Keratinocyte (primary cell): ENCODE results near the gene PSMB9. TPM values are rescaled to one million over a fixed set of nuclear protein-coding genes. Genes with fewer than 3 reads are reported as not detected.

Experiments
- DNase-seq: peaks from one replicate; pipeline ENCODE4 v3.0.0-alpha.2; 2011; ENCODE audit warnings: low read depth, missing footprints, low spot score
- FAIRE-seq: peaks from 2 replicates; lab custom pipeline; 2011; peaks lifted over from hg19 to GRCh38; lab: Jason Lieb, UNC
- H2AFZ ChIP-seq: 2 replicates; pipeline ENCODE4 v1.6.0; 2012; ENCODE audit warnings: low read length, control low read depth, inconsistent platforms; ENCODE audit not compliant: control insufficient read depth
- H3K27ac ChIP-seq: 2 replicates; pipeline ENCODE4 v1.5.1; 2011; ENCODE audit warnings: low read length; ENCODE audit not compliant: control insufficient read depth, insufficient read depth
- H3K27me3 ChIP-seq: 3 replicates; pipeline ENCODE4 v1.6.0; 2011; ENCODE audit warnings: low read length; ENCODE audit not compliant: control insufficient read depth, insufficient read depth; ENCODE audit errors: extremely low read depth
- H3K36me3 ChIP-seq, 2 experiments: 2 replicates in 1 of 2; 3 replicates in 1 of 2; pipeline ENCODE4 v1.5.1; 2011; ENCODE audit warnings: low read length in 2 of 2, mild to moderate bottlenecking in 1 of 2; ENCODE audit not compliant: control insufficient read depth in 2 of 2, insufficient read depth in 2 of 2; ENCODE audit errors: extremely low read depth in 1 of 2
- H3K4me1 ChIP-seq: 3 replicates; pipeline ENCODE4 v1.5.1; 2011; ENCODE audit warnings: low read length; ENCODE audit not compliant: control insufficient read depth, insufficient read depth; ENCODE audit errors: extremely low read depth
- H3K4me2 ChIP-seq: 3 replicates; pipeline ENCODE4 v1.6.0; 2011; ENCODE audit warnings: low read depth, low read length; ENCODE audit not compliant: control insufficient read depth, insufficient read depth; ENCODE audit errors: extremely low read depth
- H3K4me3 ChIP-seq, 3 experiments: fragments of 200-600 bp in 1 of 3; sonication (generic) in 1 of 3; 2 replicates in 2 of 3; 3 replicates in 1 of 3; pipeline ENCODE4 v1.5.1; 2011 to 2016; ENCODE audit warnings: low read length in 3 of 3, mild to moderate bottlenecking in 3 of 3, control low read depth in 2 of 3, inconsistent platforms in 1 of 3, low read depth in 1 of 3, mixed read lengths in 1 of 3, mixed run types in 1 of 3, moderate library complexity in 1 of 3; ENCODE audit not compliant: control insufficient read depth in 2 of 3, insufficient read depth in 2 of 3; ENCODE audit errors: extremely low read depth in 1 of 3
- H3K79me2 ChIP-seq: 2 replicates; pipeline ENCODE4 v1.6.0; 2012; ENCODE audit warnings: low read length; ENCODE audit not compliant: control insufficient read depth, insufficient read depth
- H3K9ac ChIP-seq: 3 replicates; pipeline ENCODE4 v1.6.0; 2011; ENCODE audit warnings: low read length; ENCODE audit not compliant: control insufficient read depth, insufficient read depth; ENCODE audit errors: extremely low read depth
- H3K9me1 ChIP-seq: 3 replicates; pipeline ENCODE4 v1.6.0; 2011; ENCODE audit warnings: low read length; ENCODE audit not compliant: control insufficient read depth, insufficient read depth; ENCODE audit errors: extremely low read depth
- H3K9me3 ChIP-seq: 2 replicates; pipeline ENCODE4 v1.5.1; 2012; ENCODE audit warnings: low read depth, low read length; ENCODE audit not compliant: control insufficient read depth
- H4K20me1 ChIP-seq: 3 replicates; pipeline ENCODE4 v1.6.0; 2011; ENCODE audit warnings: low read length; ENCODE audit not compliant: control insufficient read depth, insufficient read depth; ENCODE audit errors: extremely low read depth
- EZH2 ChIP-seq: IDR thresholded peaks from one replicate; pipeline ENCODE4 v1.6.1; 2012; ENCODE audit warnings: inconsistent platforms, mild to moderate bottlenecking, low read length, moderate library complexity
- dilution Hi-C: fragments of 300-500 bp; cut with MboI; formaldehyde crosslinking; loops from one replicate; pipeline ENCODE4 v1.7.0; 2020; ENCODE audit warnings: low sequenced_read_pairs; ENCODE audit not compliant: extremely low pct_ligation_motif_present
- polyA plus RNA-seq, 5 experiments: library from polyadenylated mRNA; depleted of rRNA in 3 of 5; stranded (reverse) in 3 of 5; stranded (forward) in 1 of 5; unstranded in 1 of 5; fragments of >200 nt; gene quantifications; 1 replicate in 1 of 5; 2 replicates in 3 of 5; 3 replicates in 1 of 5; pipeline versions ENCODE4 v1.2.1 to v1.2.3, GENCODE V29; 2011 to 2012; ENCODE audit warnings: missing spikeins in 2 of 5, low read depth in 1 of 5, low replicate concordance in 1 of 5
- TF ChIP-seq, protein P1 (sequence below), 3 experiments: IDR thresholded peaks in 1 of 3; conservative IDR thresholded peaks in 1 of 3; optimal IDR thresholded peaks in 1 of 3; 2 replicates in 2 of 3; 3 replicates in 1 of 3; pipeline versions ENCODE3 to v1.5.1; 2011; ENCODE audit warnings: low read length in 3 of 3, mild to moderate bottlenecking in 3 of 3, moderate library complexity in 2 of 3, control low read depth in 1 of 3, inconsistent platforms in 1 of 3; ENCODE audit not compliant: insufficient read depth in 2 of 3; ENCODE audit errors: extremely low read depth in 1 of 3

Gene PSMB9
- polyA plus RNA-seq, 1 donor (not counting 4 experiments of a cell fraction or from before 2014, with no cell fraction given): 25.4 TPM

DNA sequence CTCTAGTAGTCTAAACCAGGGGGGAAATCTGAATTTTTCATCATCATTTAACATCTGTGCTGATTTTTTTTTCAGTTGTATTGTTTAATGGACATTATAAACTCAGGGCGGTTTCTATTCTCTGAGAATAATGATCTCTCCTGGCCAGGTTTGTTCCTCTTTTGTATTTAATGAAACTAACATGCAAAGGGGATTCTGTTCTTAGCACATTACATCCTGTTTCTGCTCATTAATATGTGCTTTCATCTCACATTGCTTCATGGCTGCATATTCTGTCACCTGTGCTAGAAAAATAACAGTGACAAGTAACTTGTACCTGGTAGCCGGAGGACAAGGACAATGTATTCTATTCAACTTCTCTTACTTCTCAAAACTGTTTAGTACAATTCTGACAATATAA lies 38.0 kb upstream of the PSMB9 start:
- Histone ChIP-seq H3K9me1 (no peaks in the 10 kb centered on the region), H3K27ac (peak overlapping the region; percentile 86), H3K4me2 (peak overlapping the region; percentile 80), H3K27me3 (no peaks in the 10 kb centered on the region), H3K36me3 (no peaks in the 10 kb centered on the region), H3K9ac (peak overlapping the region; percentile 60), H3K79me2 (no peaks in the 10 kb centered on the region), H2AFZ (peak overlapping the region; percentile 88), H3K4me1 (peaks cover 42% of the 10 kb centered on the region), H4K20me1 (no peaks in the 10 kb centered on the region), H3K4me3 (peak overlapping the region in 1 of 3 experiments; percentile 14), H3K9me3 (no peaks in the 10 kb centered on the region)
- TF ChIP-seq EZH2: no peak
- TF ChIP-seq, protein P1, sequence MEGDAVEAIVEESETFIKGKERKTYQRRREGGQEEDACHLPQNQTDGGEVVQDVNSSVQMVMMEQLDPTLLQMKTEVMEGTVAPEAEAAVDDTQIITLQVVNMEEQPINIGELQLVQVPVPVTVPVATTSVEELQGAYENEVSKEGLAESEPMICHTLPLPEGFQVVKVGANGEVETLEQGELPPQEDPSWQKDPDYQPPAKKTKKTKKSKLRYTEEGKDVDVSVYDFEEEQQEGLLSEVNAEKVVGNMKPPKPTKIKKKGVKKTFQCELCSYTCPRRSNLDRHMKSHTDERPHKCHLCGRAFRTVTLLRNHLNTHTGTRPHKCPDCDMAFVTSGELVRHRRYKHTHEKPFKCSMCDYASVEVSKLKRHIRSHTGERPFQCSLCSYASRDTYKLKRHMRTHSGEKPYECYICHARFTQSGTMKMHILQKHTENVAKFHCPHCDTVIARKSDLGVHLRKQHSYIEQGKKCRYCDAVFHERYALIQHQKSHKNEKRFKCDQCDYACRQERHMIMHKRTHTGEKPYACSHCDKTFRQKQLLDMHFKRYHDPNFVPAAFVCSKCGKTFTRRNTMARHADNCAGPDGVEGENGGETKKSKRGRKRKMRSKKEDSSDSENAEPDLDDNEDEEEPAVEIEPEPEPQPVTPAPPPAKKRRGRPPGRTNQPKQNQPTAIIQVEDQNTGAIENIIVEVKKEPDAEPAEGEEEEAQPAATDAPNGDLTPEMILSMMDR (optimal IDR thresholded peaks at IDR 0.05 in 1 of 3, IDR thresholded peaks at IDR 0.05 in 1 of 3, conservative IDR thresholded peaks at IDR 0.05 in 1 of 3; ENCODE audit: extremely low read depth in 1 of 3, insufficient read depth in 2 of 3, low read length in 3 of 3): no peak
- DNase-seq (no peak), FAIRE-seq (no peak)
- dilution Hi-C loops: no loop called here

- Histone ChIP-seq H3K4me2 (peak within 1 kb of the TSS; percentile 80), H3K4me3 (peak within 1 kb of the TSS in 2 of 3 experiments; percentile 14 to 29), H3K9ac (peak within 1 kb of the TSS; percentile 60), H3K36me3 (no peaks in the 10 kb centered on the region), H3K27me3 (no peaks in the 10 kb centered on the region), H4K20me1 (no peaks in the 10 kb centered on the region), H3K79me2 (no peaks in the 10 kb centered on the region), H3K9me1 (no peaks in the 10 kb centered on the region), H3K9me3 (no peaks in the 10 kb centered on the region), H3K4me1 (peaks cover 42% of the 10 kb centered on the region), H2AFZ (peak within 1 kb of the TSS; percentile 88), H3K27ac (peak within 1 kb of the TSS; percentile 86)
- FAIRE-seq (peak; percentile 95), DNase-seq (no peak)
- TF ChIP-seq, protein P1 (optimal IDR thresholded peaks at IDR 0.05 in 1 of 3, IDR thresholded peaks at IDR 0.05 in 1 of 3, conservative IDR thresholded peaks at IDR 0.05 in 1 of 3; ENCODE audit: extremely low read depth in 1 of 3, insufficient read depth in 2 of 3, low read length in 3 of 3): no peak
- no peak for TF ChIP-seq EZH2
- dilution Hi-C loops: no loop called here
These were observed 37.2 kb upstream of the PSMB9 start, which contains the start of gene HLA-DOB for GRCh38 chr6:32816746-32817204. HLA-DOB (minus strand) TSS chr6:32817002; CDS start chr6:32816951, 51 bp downstream.
